ENCODE results near the gene ENTPD2. TPM values are rescaled to one million over a fixed set of nuclear protein-coding genes. Genes with fewer than 3 reads are reported as not detected.

The ENTPD2 gene
- total RNA-seq, 5 donors from 2014 or later (not counting 1 experiment from before 2014, with no cell fraction given) = 0.32 TPM; not detected in 4

DNA sequence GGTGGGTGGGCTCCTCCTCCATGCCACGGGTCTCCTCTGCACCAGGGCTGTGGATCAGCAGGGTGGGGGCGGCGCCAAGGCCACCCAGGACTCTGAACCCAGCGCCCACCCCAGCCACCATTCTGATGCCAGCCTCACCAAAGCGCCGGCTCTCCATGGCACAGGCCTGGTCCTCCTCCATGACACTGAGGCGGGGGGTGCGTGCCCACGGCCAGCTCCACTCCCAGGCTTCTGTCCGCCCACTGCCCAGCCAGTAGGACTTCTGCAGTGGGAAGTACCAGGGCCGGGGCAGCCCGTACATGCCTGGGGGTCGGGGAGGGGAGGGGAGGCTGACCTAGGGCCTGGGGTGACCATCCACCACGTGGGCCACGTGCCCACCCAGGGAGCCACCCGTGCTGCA lies 37.4 kb downstream of the ENTPD2 start:
- CTCF ChIA-PET = no interaction called here
- H3K27me3 Mint-ChIP-seq = no peaks in the 10 kb centered on the region
- Histone ChIP-seq H3K27me3 (replicated peaks in 1 of 2; ENCODE audit: control insufficient read depth in 2 of 2, extremely low read depth in 1 of 2, insufficient read depth in 2 of 2, low read length in 1 of 2) (no peaks in the 10 kb centered on the region), H3K9me3 (no peaks in the 10 kb centered on the region), H3K27ac (ENCODE audit: low read length) (no peak overlapping the region), H3K36me3 (ENCODE audit: control insufficient read depth in 2 of 2, extremely low read depth in 1 of 2, insufficient read depth in 1 of 2, low read length in 1 of 2) (peaks cover 6 to 55% of the 10 kb centered on the region in 2 donors), H3K4me1 (ENCODE audit: control insufficient read depth in 1 of 2, extremely low read depth in 1 of 2, insufficient read depth in 2 of 2, low read length in 2 of 2) (peaks cover 0 to 5% of the 10 kb centered on the region in 2 experiments), H3K4me3 (ENCODE audit: control insufficient read depth in 1 of 2, extremely low read depth in 1 of 2, low read length in 1 of 2) (no peak overlapping the region)
- POLR2A ChIA-PET = no interaction called here
- H3K9me3 Mint-ChIP-seq = no peaks in the 10 kb centered on the region
- no peak for DNase-seq
- 98% methylated on average over 9 of the region's 16 CpGs for WGBS (ENCODE audit: insufficient coverage)
- no peak overlapping the region for H3K27ac Mint-ChIP-seq
- peaks cover 14% of the 10 kb centered on the region for H3K36me3 Mint-ChIP-seq
- H3K4me1 Mint-ChIP-seq = no peaks in the 10 kb centered on the region
- no peak overlapping the region for H3K4me3 Mint-ChIP-seq
- ATAC-seq (replicated peaks in 1 of 4) = no peak

DNA sequence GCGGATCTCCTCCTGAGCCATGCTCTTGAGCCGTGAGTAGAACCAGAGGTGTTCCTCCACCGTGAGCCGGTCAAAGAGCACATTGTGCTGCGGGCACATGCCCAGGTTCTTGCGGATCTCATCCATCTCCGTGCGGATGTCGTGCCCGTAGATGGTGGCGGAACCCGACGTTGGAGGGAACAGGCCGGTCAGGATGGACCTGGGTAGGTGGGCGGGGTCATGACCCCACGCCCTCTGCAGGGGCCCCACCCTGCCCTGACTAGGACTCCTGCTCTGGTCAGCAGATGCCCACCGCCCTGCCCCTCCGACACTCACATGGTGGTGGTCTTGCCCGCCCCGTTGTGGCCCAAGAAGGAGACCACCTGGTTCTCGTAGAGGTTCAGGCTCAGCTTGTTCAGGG lies 37.9 kb downstream of the ENTPD2 start:
- H3K9me3 Mint-ChIP-seq = no peaks in the 10 kb centered on the region
- POLR2A ChIA-PET = no interaction called here
- Histone ChIP-seq H3K4me1 (ENCODE audit: control insufficient read depth in 1 of 2, extremely low read depth in 1 of 2, insufficient read depth in 2 of 2, low read length in 2 of 2) (peaks cover 0 to under 1% of the 10 kb centered on the region in 2 experiments), H3K27me3 (replicated peaks in 1 of 2; ENCODE audit: control insufficient read depth in 2 of 2, extremely low read depth in 1 of 2, insufficient read depth in 2 of 2, low read length in 1 of 2) (no peaks in the 10 kb centered on the region), H3K9me3 (no peaks in the 10 kb centered on the region), H3K27ac (ENCODE audit: low read length) (no peak overlapping the region), H3K36me3 (ENCODE audit: control insufficient read depth in 2 of 2, extremely low read depth in 1 of 2, insufficient read depth in 1 of 2, low read length in 1 of 2) (peaks cover 6 to 57% of the 10 kb centered on the region in 2 donors), H3K4me3 (ENCODE audit: control insufficient read depth in 1 of 2, extremely low read depth in 1 of 2, low read length in 1 of 2) (no peak overlapping the region)
- CTCF ChIA-PET = no interaction called here
- H3K4me3 Mint-ChIP-seq = no peak overlapping the region
- no peak overlapping the region for H3K27ac Mint-ChIP-seq
- DNase-seq (no peak), ATAC-seq (replicated peaks in 1 of 4) (no peak)
- H3K36me3 Mint-ChIP-seq = peaks cover 14% of the 10 kb centered on the region
- no peaks in the 10 kb centered on the region for H3K27me3 Mint-ChIP-seq
- 92% methylated on average over 19 of the region's 21 CpGs for WGBS (ENCODE audit: insufficient coverage)
- H3K4me1 Mint-ChIP-seq = no peaks in the 10 kb centered on the region

DNA sequence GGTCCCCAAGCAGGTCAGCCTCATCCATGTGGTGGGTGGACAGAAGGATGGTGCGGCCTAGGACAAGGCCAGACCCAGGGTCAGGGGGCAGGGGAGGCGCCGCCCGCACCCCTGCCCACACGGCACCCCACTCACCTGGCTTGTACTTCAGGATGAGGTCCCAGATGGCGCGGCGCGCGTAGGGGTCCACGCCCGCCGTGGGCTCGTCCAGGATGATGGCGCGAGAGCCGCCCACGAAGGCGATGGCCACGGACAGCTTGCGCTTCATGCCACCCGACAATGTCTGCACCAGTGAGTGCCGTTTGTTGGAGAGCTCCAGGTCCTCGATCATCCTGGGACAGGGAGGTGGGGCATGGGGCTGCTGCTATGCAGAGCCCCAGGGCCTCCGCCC lies 38.3 kb downstream of the ENTPD2 start:
- H3K27me3 ChIP-seq (replicated peaks in 1 of 2; ENCODE audit: control insufficient read depth in 2 of 2, extremely low read depth in 1 of 2, insufficient read depth in 2 of 2, low read length in 1 of 2) = no peaks in the 10 kb centered on the region
- DNase-seq (no peak), ATAC-seq (replicated peaks in 1 of 4) (no peak)
- H3K9me3 ChIP-seq = no peaks in the 10 kb centered on the region
- no peak overlapping the region for H3K27ac ChIP-seq (ENCODE audit: low read length)
- 97% methylated on average over 22 of the region's 25 CpGs for WGBS (ENCODE audit: insufficient coverage)
- H3K4me1 ChIP-seq (ENCODE audit: control insufficient read depth in 1 of 2, extremely low read depth in 1 of 2, insufficient read depth in 2 of 2, low read length in 2 of 2) = no peaks in the 10 kb centered on the region
- no peaks in the 10 kb centered on the region for H3K27me3 Mint-ChIP-seq
- no peaks in the 10 kb centered on the region for H3K4me1 Mint-ChIP-seq
- no peak overlapping the region for H3K4me3 Mint-ChIP-seq
- no peak overlapping the region for H3K27ac Mint-ChIP-seq
- ChIA-PET CTCF (no interaction called here), POLR2A (no interaction called here)
- H3K36me3 ChIP-seq (ENCODE audit: control insufficient read depth in 2 of 2, extremely low read depth in 1 of 2, insufficient read depth in 1 of 2, low read length in 1 of 2) = peaks cover 6 to 54% of the 10 kb centered on the region in 2 donors
- peaks cover 14% of the 10 kb centered on the region for H3K36me3 Mint-ChIP-seq
- no peak overlapping the region for H3K4me3 ChIP-seq (ENCODE audit: control insufficient read depth in 1 of 2, extremely low read depth in 1 of 2, low read length in 1 of 2)
- no peaks in the 10 kb centered on the region for H3K9me3 Mint-ChIP-seq

DNA sequence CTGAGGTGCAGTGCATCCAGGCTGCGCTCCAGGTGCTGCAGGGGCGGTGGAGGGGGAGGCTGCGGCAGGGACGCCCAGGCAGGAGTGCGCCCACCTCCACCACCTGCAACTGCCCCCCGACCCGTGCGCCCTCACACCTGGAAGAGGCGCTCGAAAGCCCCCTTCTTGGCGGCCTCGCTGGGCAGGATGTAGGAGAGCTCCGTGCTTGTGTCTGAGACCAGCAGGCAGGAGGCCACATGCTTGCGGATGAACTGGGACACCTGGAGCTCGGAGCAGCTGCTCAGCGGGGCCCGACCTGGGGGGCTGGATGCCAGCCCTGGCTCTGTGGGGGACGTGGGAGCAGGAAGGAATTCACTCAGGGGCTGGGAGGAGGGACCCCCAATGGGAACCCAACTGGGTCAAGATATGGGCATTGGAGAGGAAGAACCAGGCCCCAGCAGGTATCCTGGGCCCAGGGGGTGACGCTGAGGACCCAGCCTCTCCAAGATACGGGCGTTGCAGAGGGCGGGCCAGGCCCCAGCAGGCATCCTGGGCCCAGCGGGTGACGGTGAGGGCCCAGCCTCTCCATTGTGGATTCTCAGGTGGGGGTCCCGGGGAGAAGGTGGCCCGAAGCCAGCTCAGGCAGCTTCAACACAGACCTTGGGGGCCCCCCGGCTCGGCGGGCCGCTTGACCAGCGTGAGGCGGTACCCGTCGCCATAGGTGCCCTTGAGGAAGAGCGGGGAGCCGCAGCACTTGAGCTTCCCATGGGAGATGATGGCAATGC lies 38.9 kb downstream of the ENTPD2 start:
- H3K36me3 ChIP-seq (ENCODE audit: control insufficient read depth in 2 of 2, extremely low read depth in 1 of 2, insufficient read depth in 1 of 2, low read length in 1 of 2) = peaks cover 6 to 49% of the 10 kb centered on the region in 2 donors
- no peaks in the 10 kb centered on the region for H3K27me3 Mint-ChIP-seq

DNA sequence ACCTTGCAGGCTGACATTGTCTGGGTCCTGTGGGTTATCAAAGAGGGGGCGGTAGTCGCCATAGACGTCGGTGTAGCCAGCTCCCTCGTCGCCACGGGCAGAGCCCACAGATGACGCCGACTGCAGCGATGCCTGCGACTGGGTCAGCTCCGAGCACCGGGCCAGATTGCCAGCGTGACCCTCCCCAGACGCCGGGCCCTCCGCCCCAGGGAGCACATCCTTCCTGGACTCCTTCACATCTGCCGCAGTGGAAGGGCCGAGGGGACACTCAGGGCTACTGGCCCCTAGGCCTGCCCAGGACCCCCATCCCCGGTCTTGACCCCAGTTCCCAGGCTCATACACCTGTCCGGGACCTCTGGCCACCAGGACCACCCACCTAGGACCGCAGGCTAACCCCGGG lies 39.7 kb downstream of the ENTPD2 start:
- no peak overlapping the region for H3K4me3 ChIP-seq (ENCODE audit: control insufficient read depth in 1 of 2, extremely low read depth in 1 of 2, low read length in 1 of 2)
- ATAC-seq (replicated peaks in 1 of 4) (no peak), DNase-seq (no peak)
- peaks cover 0 to 4% of the 10 kb centered on the region in 2 experiments for H3K4me1 ChIP-seq (ENCODE audit: control insufficient read depth in 1 of 2, extremely low read depth in 1 of 2, insufficient read depth in 2 of 2, low read length in 2 of 2)
- no peak overlapping the region for H3K27ac ChIP-seq (ENCODE audit: low read length)
- no peaks in the 10 kb centered on the region for H3K9me3 ChIP-seq
- Mint-ChIP-seq H3K4me3 (no peak overlapping the region), H3K4me1 (no peaks in the 10 kb centered on the region), H3K27me3 (no peaks in the 10 kb centered on the region), H3K27ac (no peak overlapping the region), H3K36me3 (peaks cover 14% of the 10 kb centered on the region), H3K9me3 (no peaks in the 10 kb centered on the region)
- WGBS (ENCODE audit: insufficient coverage) = 89% methylated on average over 22 of the region's 23 CpGs
- CTCF ChIA-PET = no interaction called here
- no peaks in the 10 kb centered on the region for H3K27me3 ChIP-seq (replicated peaks in 1 of 2; ENCODE audit: control insufficient read depth in 2 of 2, extremely low read depth in 1 of 2, insufficient read depth in 2 of 2, low read length in 1 of 2)
- H3K36me3 ChIP-seq (ENCODE audit: control insufficient read depth in 2 of 2, extremely low read depth in 1 of 2, insufficient read depth in 1 of 2, low read length in 1 of 2) = peaks cover 6 to 50% of the 10 kb centered on the region in 2 donors
- POLR2A ChIA-PET = no interaction called here

More for the DNA sequence above, 38.9 kb downstream of the ENTPD2 start:
- ATAC-seq (replicated peaks in 1 of 4) (no peak), DNase-seq (no peak)
- Mint-ChIP-seq H3K9me3 (no peaks in the 10 kb centered on the region), H3K27ac (no peak overlapping the region), H3K4me3 (no peak overlapping the region), H3K36me3 (peaks cover 14% of the 10 kb centered on the region), H3K4me1 (no peaks in the 10 kb centered on the region)
- WGBS (ENCODE audit: insufficient coverage) = 96% methylated on average over 21 of the region's 36 CpGs
- Histone ChIP-seq H3K27ac (ENCODE audit: low read length) (no peak overlapping the region), H3K27me3 (replicated peaks in 1 of 2; ENCODE audit: control insufficient read depth in 2 of 2, extremely low read depth in 1 of 2, insufficient read depth in 2 of 2, low read length in 1 of 2) (no peaks in the 10 kb centered on the region), H3K4me3 (ENCODE audit: control insufficient read depth in 1 of 2, extremely low read depth in 1 of 2, low read length in 1 of 2) (no peak overlapping the region), H3K4me1 (ENCODE audit: control insufficient read depth in 1 of 2, extremely low read depth in 1 of 2, insufficient read depth in 2 of 2, low read length in 2 of 2) (no peaks in the 10 kb centered on the region), H3K9me3 (no peaks in the 10 kb centered on the region)
- ChIA-PET POLR2A (no interaction called here), CTCF (no interaction called here)

DNA sequence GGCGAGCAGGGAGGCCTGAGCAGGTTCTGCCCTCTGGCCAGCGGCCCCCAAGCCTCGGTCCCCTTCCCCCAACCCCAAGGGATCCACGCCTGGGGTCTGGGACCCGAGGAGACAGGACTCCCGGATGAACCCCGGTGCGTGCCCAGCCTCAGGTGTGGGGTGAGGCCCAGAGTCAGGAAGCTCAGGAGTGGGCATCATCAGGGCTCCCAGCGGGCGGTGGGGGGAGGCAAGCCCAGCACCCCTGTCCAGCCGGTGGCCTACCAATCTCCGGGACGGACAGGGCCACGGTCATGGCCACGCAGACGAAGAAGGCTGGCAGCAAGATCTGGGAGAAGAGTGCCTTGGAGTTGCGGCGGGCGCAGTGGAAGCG lies 40.3 kb downstream of the ENTPD2 start:
- no peak overlapping the region for H3K27ac ChIP-seq (ENCODE audit: low read length)
- Mint-ChIP-seq H3K27ac (no peak overlapping the region), H3K4me3 (no peak overlapping the region), H3K9me3 (no peaks in the 10 kb centered on the region), H3K4me1 (no peaks in the 10 kb centered on the region), H3K27me3 (no peaks in the 10 kb centered on the region), H3K36me3 (peaks cover 14% of the 10 kb centered on the region)
- no peaks in the 10 kb centered on the region for H3K9me3 ChIP-seq
- H3K4me3 ChIP-seq (ENCODE audit: control insufficient read depth in 1 of 2, extremely low read depth in 1 of 2, low read length in 1 of 2) = no peak overlapping the region
- H3K36me3 ChIP-seq (ENCODE audit: control insufficient read depth in 2 of 2, extremely low read depth in 1 of 2, insufficient read depth in 1 of 2, low read length in 1 of 2) = peaks cover 6 to 51% of the 10 kb centered on the region in 2 donors
- H3K4me1 ChIP-seq (ENCODE audit: control insufficient read depth in 1 of 2, extremely low read depth in 1 of 2, insufficient read depth in 2 of 2, low read length in 2 of 2) = peaks cover 0 to 4% of the 10 kb centered on the region in 2 experiments
- ATAC-seq (replicated peaks in 1 of 4) = no peak
- 94% methylated on average over 14 of the region's 20 CpGs for WGBS (ENCODE audit: insufficient coverage)
- no peak for DNase-seq
- POLR2A ChIA-PET = no interaction called here
- CTCF ChIA-PET = no interaction called here
- no peaks in the 10 kb centered on the region for H3K27me3 ChIP-seq (replicated peaks in 1 of 2; ENCODE audit: control insufficient read depth in 2 of 2, extremely low read depth in 1 of 2, insufficient read depth in 2 of 2, low read length in 1 of 2)
